Upper lobe of right lung (tissue), 1 donor: Measurements from ENCODE around the gene ESPN. TPM values are rescaled to one million over a fixed set of nuclear protein-coding genes. Genes with fewer than 3 reads are reported as not detected.

ENCODE experiments used
- ATAC-seq: fragments of 200-7000 bp; cut with Tn5 transposase; one replicate; pipeline ENCODE4 v1.9.1; 2020; ENCODE audit warnings: mild to moderate bottlenecking, moderate library complexity
- DNase-seq: peaks from one replicate; pipeline ENCODE4 v3.0.0-alpha.2; 2020
- H3K27ac ChIP-seq: fragments of 200-600 bp; one replicate; pipeline ENCODE4 v1.8.0; 2022
- H3K27me3 ChIP-seq: fragments of 200-600 bp; one replicate; pipeline ENCODE4 v1.8.0; 2022; ENCODE audit warnings: mild to moderate bottlenecking
- H3K36me3 ChIP-seq: fragments of 200-600 bp; one replicate; pipeline ENCODE4 v1.8.0; 2022
- H3K4me1 ChIP-seq: fragments of 200-600 bp; one replicate; pipeline ENCODE4 v1.8.0; 2022
- H3K4me3 ChIP-seq: fragments of 200-600 bp; one replicate; pipeline ENCODE4 v1.8.0; 2022; ENCODE audit warnings: mild to moderate bottlenecking
- H3K9me3 ChIP-seq: fragments of 200-600 bp; one replicate; pipeline ENCODE4 v1.8.0; 2022
- CTCF ChIP-seq: fragments of 200-600 bp; IDR thresholded peaks from one replicate; pipeline ENCODE4 v1.8.0; 2022; ENCODE audit warnings: antibody characterized with exemption
- intact Hi-C: fragments of 100-400 bp; cut with DNase I; formaldehyde crosslinking; loops from one replicate; pipeline ENCODE4 v1.11.0; 2022
- total RNA-seq: library from RNA; stranded (reverse); fragmentation: NEBNext Ultra II Directional; extraction: Animal tissue kit (Norgen Biotek cat#: 25700); gene quantifications from one replicate; pipeline ENCODE4 v1.2.1, GENCODE V29; 2021
- donor health status: DM: no; HTN: yes; CAD: no; lungs with severe emphysema.

Gene ESPN
- total RNA-seq, 1 donor from 2014 or later = 4.3 TPM

DNA sequence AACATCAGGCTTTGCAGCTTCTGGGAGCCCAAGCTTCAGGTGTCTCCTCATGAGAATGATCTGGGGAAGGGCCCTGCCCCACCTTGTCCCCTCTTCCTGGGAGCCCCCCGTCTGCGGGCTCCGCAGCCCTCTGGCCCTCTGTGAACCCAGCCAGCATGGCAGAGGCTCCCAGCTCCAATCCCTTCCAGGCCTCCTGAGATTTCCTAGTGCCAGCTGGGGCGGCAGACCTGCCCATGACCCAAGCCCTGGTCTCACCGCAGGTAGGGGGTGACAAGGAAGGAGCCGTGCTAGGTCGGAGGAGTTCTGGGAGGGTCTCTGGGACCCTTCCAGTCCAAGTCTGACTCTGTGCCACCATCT lies 59.2 kb downstream of the ESPN start:
- Histone ChIP-seq H3K4me3 (no peak overlapping the region), H3K27ac (peak overlapping the region; percentile 24), H3K36me3 (no peaks in the 10 kb centered on the region), H3K4me1 (peaks cover 17% of the 10 kb centered on the region), H3K27me3 (peaks cover 12% of the 10 kb centered on the region), H3K9me3 (no peaks in the 10 kb centered on the region)
- ATAC-seq (no peak), DNase-seq (no peak)
- intact Hi-C loops = loop anchor here (10.0 kb wide), 1 partner anchor 161 kb away; no protein-coding TSS in a partner anchor
- no peak for TF ChIP-seq CTCF

DNA sequence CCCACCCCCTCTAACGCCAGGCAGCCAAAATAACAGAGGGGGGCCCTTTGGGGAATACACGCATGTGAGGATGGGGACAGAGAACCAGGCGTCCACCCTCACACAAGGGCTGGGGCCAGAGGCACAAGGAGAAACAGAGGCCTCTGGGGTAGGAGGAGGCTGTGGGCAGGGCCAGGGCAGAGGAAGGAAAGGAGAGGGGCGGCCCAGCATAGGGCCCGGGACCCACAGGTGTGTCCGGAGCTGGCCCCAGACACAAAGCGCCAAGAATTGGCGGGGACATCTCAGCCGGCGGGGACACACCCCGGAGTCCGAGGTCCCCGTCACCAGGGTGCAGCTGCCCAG lies 60.2 kb downstream of the ESPN start:
- Histone ChIP-seq H3K4me3 (peak overlapping the region; percentile 59), H3K9me3 (no peaks in the 10 kb centered on the region), H3K27ac (peak overlapping the region; percentile 72), H3K27me3 (peaks cover 12% of the 10 kb centered on the region), H3K36me3 (no peaks in the 10 kb centered on the region), H3K4me1 (peaks cover 17% of the 10 kb centered on the region)
- no peak for TF ChIP-seq CTCF
- DNase-seq (no peak), ATAC-seq (peak; percentile 1)
- intact Hi-C loops = loop anchor here (10.0 kb wide), 1 partner anchor 160 kb away; no protein-coding TSS in a partner anchor

GRCh38 chr1:6485168-6486101 lies 60.9 kb downstream of the ESPN start:
- intact Hi-C loops = loop anchor here (10.0 kb wide), 1 partner anchor 159 kb away; no protein-coding TSS in a partner anchor
- Histone ChIP-seq H3K36me3 (no peaks in the 10 kb centered on the region), H3K9me3 (no peaks in the 10 kb centered on the region), H3K4me3 (peak overlapping the region; percentile 59), H3K27me3 (peaks cover 12% of the 10 kb centered on the region), H3K27ac (peak overlapping the region; percentile 72), H3K4me1 (peaks cover 21% of the 10 kb centered on the region)
- no peak for TF ChIP-seq CTCF
- ATAC-seq (peak; percentile 2), DNase-seq (no peak)

- Histone ChIP-seq H3K4me3 (no peak overlapping the region), H3K9me3 (no peaks in the 10 kb centered on the region), H3K4me1 (peaks cover 31% of the 10 kb centered on the region), H3K27ac (no peak overlapping the region), H3K36me3 (no peaks in the 10 kb centered on the region), H3K27me3 (peaks cover 12% of the 10 kb centered on the region)
- TF ChIP-seq CTCF = peak; percentile 91
- DNase-seq (peak; percentile 94), ATAC-seq (peak; percentile 75)
- intact Hi-C loops = loop anchor here (10.0 kb wide), 1 partner anchor 158 kb away; no protein-coding TSS in a partner anchor
Measured at GRCh38 chr1:6486433-6487011, 61.9 kb downstream of the ESPN start.

DNA sequence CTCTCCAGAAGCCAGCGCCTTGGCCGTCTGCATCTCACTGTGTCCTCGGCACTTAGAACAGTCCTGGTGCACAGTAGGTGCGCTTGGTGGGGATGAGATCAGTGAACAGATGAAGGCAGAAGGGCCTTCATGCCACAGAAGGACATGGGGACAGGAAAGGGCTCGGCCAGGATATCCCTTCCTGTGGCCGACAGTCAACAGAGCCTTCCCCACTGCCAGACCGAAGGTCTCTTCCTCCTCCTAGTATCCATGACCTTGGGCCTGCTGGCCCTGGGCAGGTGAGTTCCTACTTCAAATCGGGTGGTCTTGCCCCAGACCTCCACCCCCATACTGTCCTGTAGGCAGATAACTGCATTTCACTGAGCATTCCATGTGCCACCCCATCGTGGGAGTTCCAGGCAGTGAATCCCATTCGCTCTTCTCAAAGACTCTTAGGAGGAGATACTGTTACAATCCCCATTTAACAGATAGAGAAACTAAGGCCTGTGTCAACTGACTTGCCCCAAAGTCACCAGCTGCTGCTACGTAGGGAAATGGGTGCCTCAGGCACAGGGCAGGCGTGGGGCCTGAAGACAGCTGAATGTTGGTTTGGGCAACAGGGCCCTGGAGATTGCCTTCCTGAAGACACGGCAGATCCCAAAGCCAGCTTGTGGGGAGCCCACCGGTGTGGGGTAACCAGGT lies 63.4 kb downstream of the ESPN start:
- Histone ChIP-seq H3K27me3 (peaks cover 12% of the 10 kb centered on the region), H3K4me3 (no peak overlapping the region), H3K36me3 (no peaks in the 10 kb centered on the region), H3K4me1 (peaks cover 28% of the 10 kb centered on the region), H3K27ac (no peak overlapping the region), H3K9me3 (no peaks in the 10 kb centered on the region)
- intact Hi-C loops = loop anchor here (10.0 kb wide), 1 partner anchor 157 kb away; no protein-coding TSS in a partner anchor
- ATAC-seq (no peak), DNase-seq (no peak)
- TF ChIP-seq CTCF = no peak
